H9 (cell line): ENCODE data around the gene PID1. TPM values are rescaled to one million over a fixed set of nuclear protein-coding genes. Genes with fewer than 3 reads are reported as not detected.

Source experiments
- DNase-seq: peaks from one replicate; pipeline ENCODE4 v3.0.0-alpha.2; 2017
- H2AFZ ChIP-seq: one replicate; pipeline ENCODE4 v1.6.1; 2013; ENCODE audit warnings: mild to moderate bottlenecking, low read length, control low read depth, moderate library complexity
- H2AK5ac ChIP-seq: 2 replicates; pipeline ENCODE4 v1.6.1; 2013; ENCODE audit warnings: low read length, control low read depth, mixed read lengths; ENCODE audit not compliant: insufficient read length
- H2BK120ac ChIP-seq: one replicate; pipeline ENCODE4 v1.6.1; 2013; ENCODE audit warnings: low read depth, mild to moderate bottlenecking, low read length, control low read depth, inconsistent platforms; ENCODE audit not compliant: poor library complexity, severe bottlenecking
- H2BK12ac ChIP-seq: 2 replicates; pipeline ENCODE4 v1.6.1; 2013; ENCODE audit warnings: low read length, control low read depth, mixed read lengths, low read depth; ENCODE audit not compliant: insufficient read length
- H2BK15ac ChIP-seq: 2 replicates; pipeline ENCODE4 v1.6.1; 2013; ENCODE audit warnings: low read depth, low read length, control low read depth
- H2BK20ac ChIP-seq: one replicate; pipeline ENCODE4 v1.6.1; 2013; ENCODE audit warnings: low read depth, mild to moderate bottlenecking, low read length, control low read depth, inconsistent platforms; ENCODE audit not compliant: poor library complexity, severe bottlenecking
- H2BK5ac ChIP-seq: 2 replicates; pipeline ENCODE4 v1.6.1; 2013; ENCODE audit warnings: low read length, control low read depth, mixed read lengths; ENCODE audit not compliant: insufficient read length
- H3K14ac ChIP-seq: 2 replicates; pipeline ENCODE4 v1.6.1; 2013; ENCODE audit warnings: low read length, control low read depth; ENCODE audit not compliant: insufficient read depth
- H3K18ac ChIP-seq: 2 replicates; pipeline ENCODE4 v1.6.1; 2013; ENCODE audit warnings: low read depth, mild to moderate bottlenecking, mixed read lengths, low read length, control low read depth; ENCODE audit not compliant: insufficient read length
- H3K23ac ChIP-seq: 2 replicates; pipeline ENCODE4 v1.6.1; 2013; ENCODE audit warnings: low read length, control low read depth, mixed read lengths, low read depth; ENCODE audit not compliant: insufficient read length
- H3K23me2 ChIP-seq: 2 replicates; pipeline ENCODE4 v1.6.1; 2013; ENCODE audit warnings: low read depth, mild to moderate bottlenecking, mixed read lengths, low read length, control low read depth; ENCODE audit not compliant: insufficient read length, poor library complexity, severe bottlenecking
- H3K27ac ChIP-seq: 2 replicates; pipeline ENCODE4 v1.5.1; 2013; ENCODE audit warnings: low read length, control low read depth, mixed read lengths, low read depth; ENCODE audit not compliant: insufficient read length
- H3K27me3 ChIP-seq: 2 replicates; pipeline ENCODE4 v1.6.1; 2013; ENCODE audit warnings: low read length, control low read depth, inconsistent platforms; ENCODE audit not compliant: insufficient read depth
- H3K4ac ChIP-seq: 2 replicates; pipeline ENCODE4 v1.6.1; 2013; ENCODE audit warnings: low read depth, mild to moderate bottlenecking, control low read depth, inconsistent platforms, low read length, moderate library complexity
- H3K4me1 ChIP-seq: 2 replicates; pipeline ENCODE4 v1.6.1; 2013; ENCODE audit warnings: low read length, control low read depth, inconsistent platforms; ENCODE audit not compliant: insufficient read depth
- H3K4me2 ChIP-seq: 2 replicates; pipeline ENCODE4 v1.6.1; 2013; ENCODE audit warnings: low read length, control low read depth, mixed read lengths; ENCODE audit not compliant: insufficient read length, insufficient read depth
- H3K56ac ChIP-seq: 2 replicates; pipeline ENCODE4 v1.6.1; 2013; ENCODE audit warnings: low read depth, mild to moderate bottlenecking, mixed read lengths, low read length, control low read depth; ENCODE audit not compliant: insufficient read length
- H3K79me1 ChIP-seq: 2 replicates; pipeline ENCODE4 v1.6.1; 2013; ENCODE audit warnings: low read depth, mild to moderate bottlenecking, moderate library complexity, low read length, control low read depth, inconsistent platforms; ENCODE audit not compliant: insufficient read depth, poor library complexity, severe bottlenecking
- H3K79me2 ChIP-seq: 2 replicates; pipeline ENCODE4 v1.6.1; 2013; ENCODE audit warnings: low read length, control low read depth, inconsistent platforms; ENCODE audit not compliant: insufficient read depth
- H3K9ac ChIP-seq: 2 replicates; pipeline ENCODE4 v1.6.1; 2013; ENCODE audit warnings: low read length, control low read depth, mixed read lengths; ENCODE audit not compliant: insufficient read length; ENCODE audit errors: extremely low read depth
- H3K9me3 ChIP-seq: one replicate; pipeline ENCODE4 v1.6.1; 2013; ENCODE audit warnings: low read depth, low read length, inconsistent platforms; ENCODE audit not compliant: control insufficient read depth
- H3T11ph ChIP-seq: one replicate; pipeline ENCODE4 v1.6.1; 2013; ENCODE audit warnings: mild to moderate bottlenecking, low read length, control low read depth, inconsistent platforms
- H4K20me1 ChIP-seq: one replicate; pipeline ENCODE4 v1.6.1; 2013; ENCODE audit not compliant: control insufficient read depth, insufficient read length, insufficient read depth
- H4K5ac ChIP-seq: 2 replicates; pipeline ENCODE4 v1.6.1; 2013; ENCODE audit warnings: low read depth, mild to moderate bottlenecking, mixed read lengths, low read length, control low read depth; ENCODE audit not compliant: insufficient read length
- H4K8ac ChIP-seq: replicated peaks from 2 replicates; pipeline ENCODE4 v1.6.1; 2013; ENCODE audit warnings: low read length, control low read depth, mixed read lengths, low read depth; ENCODE audit not compliant: insufficient read length
- H4K91ac ChIP-seq: 2 replicates; pipeline ENCODE4 v1.6.1; 2013; ENCODE audit warnings: low read depth, mild to moderate bottlenecking, moderate library complexity, mixed read lengths, low read length, control low read depth; ENCODE audit not compliant: insufficient read length
- H3K27ac Mint-ChIP-seq, 3 experiments: 2 replicates in 2 of 3; 3 replicates in 1 of 3; pipeline ENCODE4 v1.8.0; 2020 to 2021; ENCODE audit warnings: mixed read lengths in 3 of 3, mild to moderate bottlenecking in 1 of 3, moderate library complexity in 1 of 3
- H3K27me3 Mint-ChIP-seq: 2 replicates; pipeline ENCODE4 v1.8.0; 2021; ENCODE audit warnings: low read depth, mild to moderate bottlenecking, moderate library complexity, mixed read lengths
- H3K36me3 Mint-ChIP-seq, 3 experiments: 2 replicates in 2 of 3; 3 replicates in 1 of 3; pipeline ENCODE4 v1.8.0; 2020 to 2021; ENCODE audit warnings: low read depth in 3 of 3, mixed read lengths in 3 of 3; ENCODE audit not compliant: insufficient read depth in 1 of 3
- H3K4me1 Mint-ChIP-seq, 2 experiments: 2 replicates each; pipeline ENCODE4 v1.8.0; 2020; ENCODE audit warnings: mixed read lengths in 2 of 2
- H3K4me3 Mint-ChIP-seq, 2 experiments: 2 replicates in 1 of 2; 3 replicates in 1 of 2; pipeline ENCODE4 v1.8.0; 2020 to 2021; ENCODE audit warnings: mild to moderate bottlenecking in 2 of 2, mixed read lengths in 2 of 2, moderate library complexity in 1 of 2
- H3K9me3 Mint-ChIP-seq, 2 experiments: 2 replicates in 1 of 2; 3 replicates in 1 of 2; pipeline ENCODE4 v1.8.0; 2020; ENCODE audit warnings: mild to moderate bottlenecking in 2 of 2, mixed read lengths in 2 of 2, moderate library complexity in 1 of 2
- CTCF ChIP-seq: fragments of 200-600 bp; sonication (generic); conservative IDR thresholded peaks from 3 replicates; pipeline ENCODE4 v1.8.0; 2021; ENCODE audit warnings: antibody characterized with exemption, mild to moderate bottlenecking
- WGBS: extraction: QIAGEN DNeasy Blood & Tissue Kit; methylation state at CpG from one replicate; pipeline ENCODE4 v1.1.7; 2013; ENCODE audit warnings: missing lambda C conversion rate, low lambda C conversion rate, mixed read lengths; ENCODE audit not compliant: insufficient read length; ENCODE audit errors: extremely low coverage; 5-methylcytosine and 5-hydroxymethylcytosine counted together
- total RNA-seq: library from RNA; stranded (reverse); gene quantifications from 2 replicates; pipeline ENCODE4 v1.2.1, GENCODE V29; 2021

PID1 gene
- total RNA-seq, 1 experiment from 2014 or later: 1.4 TPM

- no peak overlapping the region for H2BK15ac ChIP-seq
- no peaks in the 10 kb centered on the region for H3K4me1 Mint-ChIP-seq
- H3T11ph ChIP-seq: no peak overlapping the region
- no peak overlapping the region for H3K27ac Mint-ChIP-seq
- no peak overlapping the region for H4K91ac ChIP-seq
- H2BK120ac ChIP-seq: no peak overlapping the region
- no peak overlapping the region for H2AFZ ChIP-seq
- no peak overlapping the region for H3K14ac ChIP-seq
- H3K4me1 ChIP-seq: no peaks in the 10 kb centered on the region
- no peaks in the 10 kb centered on the region for H3K23me2 ChIP-seq
- no peak overlapping the region for H3K4me2 ChIP-seq
- H3K79me1 ChIP-seq: no peaks in the 10 kb centered on the region
- no peak overlapping the region for H3K23ac ChIP-seq
- no peak overlapping the region for H3K4me3 Mint-ChIP-seq
- no peaks in the 10 kb centered on the region for H4K20me1 ChIP-seq
- H3K9ac ChIP-seq: no peak overlapping the region
- WGBS: no CpG with 5 or more reads among the region's 1 CpG
- H4K5ac ChIP-seq: no peak overlapping the region
- H3K27me3 ChIP-seq: no peaks in the 10 kb centered on the region
- no peak overlapping the region for H3K4ac ChIP-seq
- no peak overlapping the region for H2AK5ac ChIP-seq
- TF ChIP-seq CTCF: no peak
- H3K56ac ChIP-seq: no peak overlapping the region
- no peak for DNase-seq
- no peak overlapping the region for H2BK20ac ChIP-seq
- H3K27ac ChIP-seq: no peak overlapping the region
- H3K27me3 Mint-ChIP-seq: no peaks in the 10 kb centered on the region
- H4K8ac ChIP-seq: no peak overlapping the region
- H3K9me3 ChIP-seq: no peaks in the 10 kb centered on the region
- H3K79me2 ChIP-seq: no peaks in the 10 kb centered on the region
- no peak overlapping the region for H2BK5ac ChIP-seq
- no peak overlapping the region for H3K18ac ChIP-seq
- H2BK12ac ChIP-seq: no peak overlapping the region
- H3K36me3 Mint-ChIP-seq: peaks cover 0 to 5% (median 3%) of the 10 kb centered on the region in 3 experiments; a peak in 4 of 7 replicates
- H3K9me3 Mint-ChIP-seq: peaks cover 4 to 9% of the 10 kb centered on the region in 2 experiments
Observed at GRCh38 chr2:229287823-229288222, 16.7 kb upstream of the PID1 start.
